T-helper 2 cell (primary cell): ENCODE data around the gene PLIN4.
"Not testable (repeated sequence)": the region's sequence is repeated elsewhere in the genome, so short reads cannot be mapped to it uniquely, and the experiment has no call there.

Source experiments
- DNase-seq, 5 experiments: peaks; one replicate each; pipeline versions ENCODE4 v3.0.0 to v3.0.0-alpha.2; 2012 to 2022
- total RNA-seq, 2 donors: gene quantifications; one replicate each; lab custom pipeline; 2026; lab: John Stamatoyannopoulos, UW

The PLIN4 gene
- total RNA-seq = 0 to 0.34 reads per million in 2 donors

- DNase-seq = no peak
These were observed at the start of gene PLIN4 for GRCh38 chr19:4518345-4519171. Gene PLIN4, minus strand, starts transcription at chr19:4518486. Its CDS starts 214 bp downstream, at chr19:4518272.

- DNase-seq = peak; percentile 24 to 50 (median 37)
These were observed 49.3 kb upstream of the PLIN4 start for GRCh38 chr19:4567584-4568071.

- no peak for DNase-seq
These were observed 48.2 kb upstream of the PLIN4 start for GRCh38 chr19:4566402-4567051.

- not testable (repeated sequence) for DNase-seq
These were observed 45.3 kb upstream of the PLIN4 start for GRCh38 chr19:4563562-4563961.

GRCh38 chr19:4562085-4562484 is 43.8 kb upstream of the PLIN4 start:
- not testable (repeated sequence) for DNase-seq

GRCh38 chr19:4559569-4559968 is 41.3 kb upstream of the PLIN4 start, which contains the start of gene SEMA6B:
Gene SEMA6B, minus strand, starts transcription at chr19:4559684. Its CDS starts 1,227 bp downstream, at chr19:4558457.
- no peak for DNase-seq

- DNase-seq = peak in 1 of 5 experiments; percentile 13
These were observed 40.0 kb upstream of the PLIN4 start for GRCh38 chr19:4557971-4558941.

- DNase-seq = peak in 1 of 5 experiments; percentile 17
These were observed 39.1 kb upstream of the PLIN4 start for GRCh38 chr19:4557144-4557970.

- peak in 1 of 5 experiments; percentile 19 for DNase-seq
These were observed 38.4 kb upstream of the PLIN4 start for GRCh38 chr19:4556597-4557127.

- DNase-seq = no peak
These were observed 37.6 kb upstream of the PLIN4 start for GRCh38 chr19:4555657-4556561.

- DNase-seq = no peak
These were observed 36.4 kb upstream of the PLIN4 start for GRCh38 chr19:4554717-4555116.

GRCh38 chr19:4553775-4554174 is 35.5 kb upstream of the PLIN4 start:
- DNase-seq = no peak

GRCh38 chr19:4553092-4553695 is 34.9 kb upstream of the PLIN4 start:
- no peak for DNase-seq

GRCh38 chr19:4552525-4552819 is 34.2 kb upstream of the PLIN4 start:
- no peak for DNase-seq

GRCh38 chr19:4550479-4551050 is 32.3 kb upstream of the PLIN4 start:
- no peak for DNase-seq

GRCh38 chr19:4550018-4550417 is 31.7 kb upstream of the PLIN4 start:
- no peak for DNase-seq

GRCh38 chr19:4548238-4548584 is 29.9 kb upstream of the PLIN4 start:
- no peak for DNase-seq

- no peak for DNase-seq
These were observed 29.3 kb upstream of the PLIN4 start for GRCh38 chr19:4547303-4548237.
